Activated naive CD4-positive, alpha-beta T cell treated with anti-CD3 and anti-CD28 coated beads, Interleukin-2, amount 50 U/mL, for 16 hours (primary cell): ENCODE results near the gene LCNL1.
A peak's percentile ranks its signal among the peaks of the same experiment; 100 is the strongest.
"Not testable (repeated sequence)": the region's sequence is repeated elsewhere in the genome, so short reads cannot be mapped to it uniquely, and the experiment has no call there.

Experiments
- DNase-seq: peaks from one replicate; pipeline ENCODE4 v3.0.0-alpha.2; 2020

The LCNL1 gene

GRCh38 chr9:137028263-137029057 is 45.7 kb downstream of the LCNL1 start:
- DNase-seq = peak; percentile 70

- peak; percentile 75 for DNase-seq
Observed at GRCh38 chr9:137029058-137029936, 46.5 kb downstream of the LCNL1 start.

- no peak for DNase-seq
Observed at GRCh38 chr9:137030006-137030405, 47.2 kb downstream of the LCNL1 start.

GRCh38 chr9:137030538-137031527 is 48.0 kb downstream of the LCNL1 start:
- DNase-seq = no peak

- no peak for DNase-seq
Observed at GRCh38 chr9:137031904-137032640, 49.3 kb downstream of the LCNL1 start, which contains the start of gene FUT7. Gene FUT7 (minus strand): TSS chr9:137032088. CDS start chr9:137031991, 97 bp downstream.

GRCh38 chr9:137032858-137033257 is 50.1 kb downstream of the LCNL1 start:
- no peak for DNase-seq

- DNase-seq = not testable (repeated sequence)
Observed at GRCh38 chr9:137033481-137033880, 50.7 kb downstream of the LCNL1 start.

GRCh38 chr9:137034039-137034708 is 51.4 kb downstream of the LCNL1 start:
- DNase-seq = no peak

- peak; percentile 89 for DNase-seq
Observed at GRCh38 chr9:137034709-137035506, 52.1 kb downstream of the LCNL1 start.
